ENCODE data around the gene ANTXRL. TPM values are rescaled to one million over a fixed set of nuclear protein-coding genes. Genes with fewer than 3 reads are reported as not detected.
"Not testable (repeated sequence)": the region's sequence is repeated elsewhere in the genome, so short reads cannot be mapped to it uniquely, and the experiment has no call there.

ANTXRL gene
- total and polyA plus RNA-seq, 10 of the 15 experiments (the other 5 are each of a cell fraction or from before 2014, with no cell fraction given) = not detected

GRCh38 chr10:46257099-46257498, 29.7 kb upstream of the ANTXRL start:
- Histone ChIP-seq H3K36me3 (ENCODE audit: control insufficient read depth in 2 of 2, insufficient read depth in 2 of 2, low read length in 1 of 2) (no peaks in the 10 kb centered on the region), H4K20me1 (ENCODE audit: control insufficient read depth, insufficient read depth) (no peaks in the 10 kb centered on the region), H3K9me3 (replicated peaks; ENCODE audit: control insufficient read depth, insufficient read depth, low read length) (no peaks in the 10 kb centered on the region), H3K9ac (ENCODE audit: control insufficient read depth, insufficient read depth, low read length) (no peak overlapping the region), H3K79me2 (ENCODE audit: control insufficient read depth, insufficient read depth, low read length) (no peaks in the 10 kb centered on the region), H3K4me1 (ENCODE audit: control insufficient read depth, insufficient read depth, low read length) (no peaks in the 10 kb centered on the region), H3K4me3 (no peak overlapping the region), H3K4me2 (ENCODE audit: control insufficient read depth, insufficient read depth) (no peak overlapping the region), H3K27me3 (replicated peaks in 1 of 2; ENCODE audit: control insufficient read depth in 2 of 2, insufficient read depth in 2 of 2, low read length in 1 of 2) (no peaks in the 10 kb centered on the region), H2AFZ (ENCODE audit: control insufficient read depth, low read depth, low read length) (no peak overlapping the region), H3K27ac (ENCODE audit: control insufficient read depth, insufficient read depth) (no peak overlapping the region)
- POLR2A ChIA-PET = no interaction called here
- DNase-seq (ENCODE audit: low read depth, low spot score) (no peak), FAIRE-seq (no peak), ATAC-seq (no peak)
- TF ChIP-seq PML (IDR thresholded peaks at IDR 0.05; ENCODE audit: low read length) (no peak), PBX3 (IDR thresholded peaks at IDR 0.05; ENCODE audit: insufficient replicate concordance, low read depth, low read length) (no peak), IKZF1 (conservative IDR thresholded peaks at IDR 0.05) (no peak), SRF (IDR thresholded peaks at IDR 0.05; ENCODE audit: low read depth in 2 of 2, low read length in 2 of 2) (no peak), SREBF2 (IDR thresholded peaks at IDR 0.05; ENCODE audit: low read length) (no peak), BHLHE40 (IDR thresholded peaks at IDR 0.05; ENCODE audit: borderline replicate concordance in 1 of 2, low read depth in 2 of 2, low read length in 1 of 2) (no peak), JUNB (IDR thresholded peaks at IDR 0.05) (no peak)
- no TSS peak for BruUV-seq (replicated peaks)
- in situ Hi-C loops (cut with MboI) (no loop called here), intact Hi-C loops (cut with micrococcal nuclease; ENCODE audit: unreplicated experiment) (loop anchor here (10.0 kb wide), 1 partner anchor 1022 kb away; no protein-coding TSS in a partner anchor)
- SMC1A ChIA-PET (ENCODE audit: uncharacterized antibody, unreplicated experiment) = no interaction called here
- RAD21 ChIA-PET (ENCODE audit: unreplicated experiment) = no interaction called here
- CTCF ChIA-PET = no interaction called here
- WGBS (ENCODE audit: insufficient coverage, insufficient replicate concordance, low lambda C conversion rate, missing lambda C conversion rate) = 39% methylated on average over 4 of the region's 4 CpGs

GRCh38 chr10:46262906-46263560, 23.8 kb upstream of the ANTXRL start:
- H3K4me3 ChIP-seq; H2AFZ ChIP-seq (ENCODE audit: control insufficient read depth, low read depth, low read length); H3K36me3 ChIP-seq (ENCODE audit: control insufficient read depth in 2 of 2, insufficient read depth in 2 of 2, low read length in 1 of 2); CTCF ChIA-PET; H3K9ac ChIP-seq (ENCODE audit: control insufficient read depth, insufficient read depth, low read length); intact Hi-C loops (cut with micrococcal nuclease; ENCODE audit: unreplicated experiment); H3K27me3 ChIP-seq (replicated peaks in 1 of 2; ENCODE audit: control insufficient read depth in 2 of 2, insufficient read depth in 2 of 2, low read length in 1 of 2); FAIRE-seq; in situ Hi-C loops (cut with MboI); H3K9me3 ChIP-seq (replicated peaks; ENCODE audit: control insufficient read depth, insufficient read depth, low read length); H3K27ac ChIP-seq (ENCODE audit: control insufficient read depth, insufficient read depth); H3K79me2 ChIP-seq (ENCODE audit: control insufficient read depth, insufficient read depth, low read length); DNase-seq (ENCODE audit: low read depth, low spot score); SMC1A ChIA-PET (ENCODE audit: uncharacterized antibody, unreplicated experiment); BruUV-seq (replicated peaks); ATAC-seq; RAD21 ChIA-PET (ENCODE audit: unreplicated experiment); H3K4me2 ChIP-seq (ENCODE audit: control insufficient read depth, insufficient read depth); H4K20me1 ChIP-seq (ENCODE audit: control insufficient read depth, insufficient read depth): not testable (repeated sequence)
- POLR2A ChIA-PET = interaction anchor here (0.5 kb wide), 1 partner anchor 1100 kb away, joined by 3 read pairs; no protein-coding TSS in a partner anchor
- 33% methylated on average over 6 of the region's 6 CpGs for WGBS (ENCODE audit: insufficient coverage, insufficient replicate concordance, low lambda C conversion rate, missing lambda C conversion rate)
- peaks cover 13% of the 10 kb centered on the region for H3K4me1 ChIP-seq (ENCODE audit: control insufficient read depth, insufficient read depth, low read length)
